ENCODE results near the gene B4GALNT3. TPM values are rescaled to one million over a fixed set of nuclear protein-coding genes. Genes with fewer than 3 reads are reported as not detected.

The B4GALNT3 gene
- total RNA-seq, 3 donors from 2014 or later (not counting 1 experiment from before 2014, with no cell fraction given), result 0.93 to 4.2 TPM; not detected in 1

GRCh38 chr12:536751-537245 is 77.1 kb downstream of the B4GALNT3 start:
- Mint-ChIP-seq H3K4me3 (no peak overlapping the region), H3K27me3 (ENCODE audit: low read depth in 2 of 2) (no peaks in the 10 kb centered on the region), H3K27ac (no peak overlapping the region), H3K4me1 (peaks cover 20 to 23% of the 10 kb centered on the region in 2 donors), H3K36me3 (no peaks in the 10 kb centered on the region), H3K9me3 (no peaks in the 10 kb centered on the region)
- Histone ChIP-seq H3K4me1 (ENCODE audit: control insufficient read depth, insufficient read depth, low read length) (peaks cover 26% of the 10 kb centered on the region), H3K36me3 (ENCODE audit: control insufficient read depth, insufficient read depth, low read length) (no peaks in the 10 kb centered on the region), H3K27me3 (ENCODE audit: control insufficient read depth, insufficient read depth, low read length) (no peaks in the 10 kb centered on the region), H3K4me3 (ENCODE audit: low read length) (no peak overlapping the region), H3K27ac (ENCODE audit: low read length) (no peak overlapping the region), H3K9me3 (ENCODE audit: control insufficient read depth, insufficient read depth, low read length) (no peaks in the 10 kb centered on the region)
- WGBS (ENCODE audit: insufficient coverage), result 93% methylated on average over 3 of the region's 3 CpGs
- no peak for DNase-seq
- intact Hi-C loops (cut with micrococcal nuclease), result no loop called here
- TF ChIP-seq, protein P1, sequence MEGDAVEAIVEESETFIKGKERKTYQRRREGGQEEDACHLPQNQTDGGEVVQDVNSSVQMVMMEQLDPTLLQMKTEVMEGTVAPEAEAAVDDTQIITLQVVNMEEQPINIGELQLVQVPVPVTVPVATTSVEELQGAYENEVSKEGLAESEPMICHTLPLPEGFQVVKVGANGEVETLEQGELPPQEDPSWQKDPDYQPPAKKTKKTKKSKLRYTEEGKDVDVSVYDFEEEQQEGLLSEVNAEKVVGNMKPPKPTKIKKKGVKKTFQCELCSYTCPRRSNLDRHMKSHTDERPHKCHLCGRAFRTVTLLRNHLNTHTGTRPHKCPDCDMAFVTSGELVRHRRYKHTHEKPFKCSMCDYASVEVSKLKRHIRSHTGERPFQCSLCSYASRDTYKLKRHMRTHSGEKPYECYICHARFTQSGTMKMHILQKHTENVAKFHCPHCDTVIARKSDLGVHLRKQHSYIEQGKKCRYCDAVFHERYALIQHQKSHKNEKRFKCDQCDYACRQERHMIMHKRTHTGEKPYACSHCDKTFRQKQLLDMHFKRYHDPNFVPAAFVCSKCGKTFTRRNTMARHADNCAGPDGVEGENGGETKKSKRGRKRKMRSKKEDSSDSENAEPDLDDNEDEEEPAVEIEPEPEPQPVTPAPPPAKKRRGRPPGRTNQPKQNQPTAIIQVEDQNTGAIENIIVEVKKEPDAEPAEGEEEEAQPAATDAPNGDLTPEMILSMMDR (IDR thresholded peaks at IDR 0.05), result no peak
- ATAC-seq, result no peak

DNA sequence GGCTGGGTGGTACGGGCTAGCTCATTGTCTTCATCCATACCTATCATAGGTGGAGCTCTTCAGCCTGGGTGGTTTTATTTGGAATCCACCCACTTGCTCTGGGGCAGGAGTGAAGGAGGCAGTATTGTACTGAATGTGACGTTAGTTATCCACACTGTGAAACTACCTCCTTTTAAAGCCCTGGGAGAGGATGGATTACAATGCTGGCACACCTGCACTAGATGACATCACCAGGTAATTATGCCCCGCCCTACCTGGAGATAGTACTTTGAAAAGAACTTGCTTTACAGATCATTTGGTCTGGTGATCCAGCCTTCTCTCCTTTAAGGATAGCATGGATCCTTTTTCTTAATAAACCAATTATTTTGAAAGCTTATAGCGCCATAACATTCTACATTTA is 78.0 kb downstream of the B4GALNT3 start:
- Mint-ChIP-seq H3K36me3 (no peaks in the 10 kb centered on the region), H3K27me3 (ENCODE audit: low read depth in 2 of 2) (no peaks in the 10 kb centered on the region), H3K9me3 (no peaks in the 10 kb centered on the region), H3K4me1 (peaks cover 20 to 28% of the 10 kb centered on the region in 2 donors), H3K27ac (peak overlapping the region; percentile 89 to 92), H3K4me3 (no peak overlapping the region)
- ATAC-seq (no peak), DNase-seq (no peak)
- H3K4me1 ChIP-seq (ENCODE audit: control insufficient read depth, insufficient read depth, low read length), result peaks cover 26% of the 10 kb centered on the region
- H3K27ac ChIP-seq (ENCODE audit: low read length), result no peak overlapping the region
- TF ChIP-seq, protein P1 (IDR thresholded peaks at IDR 0.05), result no peak
- intact Hi-C loops (cut with micrococcal nuclease), result no loop called here
- no peaks in the 10 kb centered on the region for H3K9me3 ChIP-seq (ENCODE audit: control insufficient read depth, insufficient read depth, low read length)
- H3K4me3 ChIP-seq (ENCODE audit: low read length), result no peak overlapping the region
- 95% methylated on average over 3 of the region's 4 CpGs for WGBS (ENCODE audit: insufficient coverage)
- no peaks in the 10 kb centered on the region for H3K27me3 ChIP-seq (ENCODE audit: control insufficient read depth, insufficient read depth, low read length)
- H3K36me3 ChIP-seq (ENCODE audit: control insufficient read depth, insufficient read depth, low read length), result no peaks in the 10 kb centered on the region

DNA sequence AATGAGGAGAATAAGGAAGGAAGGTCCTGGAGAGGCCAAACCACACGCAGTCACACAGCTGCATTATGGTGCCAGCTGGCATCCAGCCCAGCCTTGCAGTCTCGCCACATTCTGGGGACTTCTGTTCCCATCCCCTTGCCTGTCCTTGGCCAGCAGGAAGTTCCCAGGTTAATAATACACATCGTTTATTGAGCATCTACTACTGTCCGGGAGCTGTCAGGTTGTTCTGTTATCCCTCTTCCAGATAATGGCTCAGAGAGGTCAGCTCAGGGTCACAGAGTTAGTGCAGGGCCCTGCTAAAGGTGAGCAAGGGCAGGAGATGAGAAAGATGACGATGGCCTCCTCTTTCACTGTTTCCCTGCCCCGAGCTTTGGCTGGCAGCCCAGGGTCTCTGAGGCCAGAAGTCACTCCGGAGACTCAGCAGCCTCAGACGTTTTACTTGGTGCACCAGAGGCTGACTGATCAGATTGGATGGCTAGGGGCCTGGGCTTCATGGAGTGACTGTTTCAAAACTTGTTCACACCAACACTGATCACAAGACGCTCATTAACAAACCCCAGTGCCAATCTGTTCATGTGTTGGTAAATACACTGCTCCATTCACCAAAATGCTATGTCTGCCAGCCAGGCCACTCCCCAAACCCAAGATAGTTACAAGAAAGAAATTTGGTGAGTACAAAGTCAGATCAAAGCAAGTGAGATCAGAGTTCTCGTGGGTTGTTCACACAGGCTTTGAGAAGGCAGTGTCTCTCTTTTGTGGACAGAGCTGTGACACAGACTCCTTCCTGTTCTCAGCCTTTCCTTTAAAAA is 79.2 kb downstream of the B4GALNT3 start:
- Mint-ChIP-seq H3K4me1 (peaks cover 20 to 28% of the 10 kb centered on the region in 2 donors), H3K9me3 (no peaks in the 10 kb centered on the region), H3K27me3 (ENCODE audit: low read depth in 2 of 2) (no peaks in the 10 kb centered on the region), H3K36me3 (no peaks in the 10 kb centered on the region), H3K27ac (peak overlapping the region; percentile 89 to 92), H3K4me3 (peak overlapping the region; percentile 84)
- no peaks in the 10 kb centered on the region for H3K9me3 ChIP-seq (ENCODE audit: control insufficient read depth, insufficient read depth, low read length)
- DNase-seq (peak in 1 of 2 donors; percentile 88), ATAC-seq (peak; percentile 90 to 95 (median 93))
- no peak overlapping the region for H3K4me3 ChIP-seq (ENCODE audit: low read length)
- TF ChIP-seq, protein P1 (IDR thresholded peaks at IDR 0.05), result no peak
- WGBS (ENCODE audit: insufficient coverage), result 16% methylated on average over 10 of the region's 10 CpGs
- H3K36me3 ChIP-seq (ENCODE audit: control insufficient read depth, insufficient read depth, low read length), result no peaks in the 10 kb centered on the region
- H3K27ac ChIP-seq (ENCODE audit: low read length), result peak overlapping the region; percentile 77
- intact Hi-C loops (cut with micrococcal nuclease), result no loop called here
- H3K27me3 ChIP-seq (ENCODE audit: control insufficient read depth, insufficient read depth, low read length), result no peaks in the 10 kb centered on the region
- peaks cover 26% of the 10 kb centered on the region for H3K4me1 ChIP-seq (ENCODE audit: control insufficient read depth, insufficient read depth, low read length)

All from natural killer cell (primary cell).